Activated naive CD8-positive, alpha-beta T cell treated with anti-CD3 and anti-CD28 coated beads for 36 hours (primary cell): ENCODE measurements around the gene GSTCD. TPM values are rescaled to one million over a fixed set of nuclear protein-coding genes. Genes with fewer than 3 reads are reported as not detected.
"Not testable (repeated sequence)": the region's sequence is repeated elsewhere in the genome, so short reads cannot be mapped to it uniquely, and the experiment has no call there.

Source experiments
- DNase-seq: peaks from one replicate; pipeline ENCODE4 v3.0.0; 2021
- H3K27ac Mint-ChIP-seq: one replicate; pipeline ENCODE4 v1.8.0; 2022; ENCODE audit warnings: mild to moderate bottlenecking, moderate library complexity, mixed read lengths
- H3K27me3 Mint-ChIP-seq: one replicate; pipeline ENCODE4 v1.8.0; 2022; ENCODE audit warnings: mild to moderate bottlenecking, mixed read lengths
- H3K36me3 Mint-ChIP-seq: one replicate; pipeline ENCODE4 v1.8.0; 2021; ENCODE audit warnings: mild to moderate bottlenecking, mixed read lengths
- H3K4me1 Mint-ChIP-seq: one replicate; pipeline ENCODE4 v1.8.0; 2021; ENCODE audit warnings: mixed read lengths
- H3K4me3 Mint-ChIP-seq: one replicate; pipeline ENCODE4 v1.8.0; 2022; ENCODE audit warnings: mild to moderate bottlenecking, moderate library complexity, mixed read lengths
- H3K9me3 Mint-ChIP-seq: one replicate; pipeline ENCODE4 v1.8.0; 2022; ENCODE audit warnings: mixed read lengths
- total RNA-seq, 2 experiments: library from RNA; stranded (reverse); gene quantifications; one replicate each; pipeline ENCODE4 v1.2.3, GENCODE V29; 2021

The GSTCD gene
- total RNA-seq, 2 experiments from 2014 or later, result 18.9 to 20.8 TPM

- Mint-ChIP-seq H3K4me1 (peaks cover 2% of the 10 kb centered on the region), H3K4me3 (no peak overlapping the region), H3K9me3 (peaks cover 2% of the 10 kb centered on the region), H3K36me3 (peaks cover 4% of the 10 kb centered on the region), H3K27ac (no peak overlapping the region), H3K27me3 (no peaks in the 10 kb centered on the region)
- no peak for DNase-seq
These were observed 44.8 kb downstream of the GSTCD start for GRCh38 chr4:105753361-105753760.

GRCh38 chr4:105755375-105755774 lies 46.8 kb downstream of the GSTCD start:
- Mint-ChIP-seq H3K27me3 (no peaks in the 10 kb centered on the region), H3K4me3 (no peak overlapping the region), H3K27ac (no peak overlapping the region), H3K4me1 (peaks cover 2% of the 10 kb centered on the region), H3K36me3 (peaks cover 2% of the 10 kb centered on the region), H3K9me3 (no peaks in the 10 kb centered on the region)
- no peak for DNase-seq

- no peak for DNase-seq
- H3K27ac Mint-ChIP-seq, result no peak overlapping the region
- H3K27me3 Mint-ChIP-seq, result no peaks in the 10 kb centered on the region
- no peak overlapping the region for H3K4me3 Mint-ChIP-seq
- H3K36me3 Mint-ChIP-seq, result peaks cover 2% of the 10 kb centered on the region
- no peaks in the 10 kb centered on the region for H3K4me1 Mint-ChIP-seq
- H3K9me3 Mint-ChIP-seq, result no peaks in the 10 kb centered on the region
These were observed 50.4 kb downstream of the GSTCD start for GRCh38 chr4:105758958-105759357.

GRCh38 chr4:105765690-105766407 lies 57.3 kb downstream of the GSTCD start:
- Mint-ChIP-seq H3K9me3 (peaks cover 3% of the 10 kb centered on the region), H3K27me3 (no peaks in the 10 kb centered on the region), H3K4me1 (peaks cover 2% of the 10 kb centered on the region), H3K4me3 (no peak overlapping the region), H3K27ac (no peak overlapping the region), H3K36me3 (peaks cover 28% of the 10 kb centered on the region)
- DNase-seq, result no peak

- Mint-ChIP-seq H3K9me3 (peaks cover 15% of the 10 kb centered on the region), H3K4me3 (no peak overlapping the region), H3K27me3 (no peaks in the 10 kb centered on the region), H3K4me1 (peaks cover 2% of the 10 kb centered on the region), H3K36me3 (peaks cover 44% of the 10 kb centered on the region), H3K27ac (no peak overlapping the region)
- no peak for DNase-seq
These were observed 59.0 kb downstream of the GSTCD start for GRCh38 chr4:105767579-105767978.

GRCh38 chr4:105770524-105770923 lies 61.9 kb downstream of the GSTCD start:
- H3K4me1 Mint-ChIP-seq, DNase-seq, H3K27me3 Mint-ChIP-seq, H3K27ac Mint-ChIP-seq, H3K4me3 Mint-ChIP-seq: not testable (repeated sequence)
- Mint-ChIP-seq H3K9me3 (peaks cover 21% of the 10 kb centered on the region), H3K36me3 (peaks cover 65% of the 10 kb centered on the region)

GRCh38 chr4:105772065-105772464 lies 63.5 kb downstream of the GSTCD start:
- H3K27ac Mint-ChIP-seq, H3K27me3 Mint-ChIP-seq, DNase-seq, H3K4me1 Mint-ChIP-seq, H3K4me3 Mint-ChIP-seq: not testable (repeated sequence)
- Mint-ChIP-seq H3K9me3 (peaks cover 20% of the 10 kb centered on the region), H3K36me3 (peaks cover 62% of the 10 kb centered on the region)

- Mint-ChIP-seq H3K9me3 (peaks cover 19% of the 10 kb centered on the region), H3K36me3 (peaks cover 49% of the 10 kb centered on the region)
- not testable (repeated sequence) for H3K27ac Mint-ChIP-seq, H3K4me1 Mint-ChIP-seq, H3K4me3 Mint-ChIP-seq, H3K27me3 Mint-ChIP-seq, DNase-seq
These were observed 67.3 kb downstream of the GSTCD start for GRCh38 chr4:105775760-105776415.

GRCh38 chr4:105780176-105780575 lies 71.6 kb downstream of the GSTCD start:
- Mint-ChIP-seq H3K4me1 (no peaks in the 10 kb centered on the region), H3K9me3 (no peaks in the 10 kb centered on the region), H3K27me3 (no peaks in the 10 kb centered on the region)

GRCh38 chr4:105784761-105785160 lies 76.2 kb downstream of the GSTCD start:
- no peak overlapping the region for H3K4me3 Mint-ChIP-seq
- H3K9me3 Mint-ChIP-seq, result no peaks in the 10 kb centered on the region
- no peak overlapping the region for H3K27ac Mint-ChIP-seq
- no peaks in the 10 kb centered on the region for H3K4me1 Mint-ChIP-seq
- DNase-seq, result no peak
- H3K27me3 Mint-ChIP-seq, result no peaks in the 10 kb centered on the region
- H3K36me3 Mint-ChIP-seq, result peaks cover 5% of the 10 kb centered on the region

More at GRCh38 chr4:105780176-105780575, 71.6 kb downstream of the GSTCD start:
- H3K36me3 Mint-ChIP-seq, result peaks cover 17% of the 10 kb centered on the region
- no peak for DNase-seq
- H3K4me3 Mint-ChIP-seq, result no peak overlapping the region
- H3K27ac Mint-ChIP-seq, result no peak overlapping the region

- H3K27me3 Mint-ChIP-seq, result no peaks in the 10 kb centered on the region
- no peak overlapping the region for H3K27ac Mint-ChIP-seq
These were observed 77.2 kb downstream of the GSTCD start for GRCh38 chr4:105785792-105786191.

GRCh38 chr4:105786748-105787147 lies 78.2 kb downstream of the GSTCD start:
- Mint-ChIP-seq H3K27me3 (no peaks in the 10 kb centered on the region), H3K9me3 (no peaks in the 10 kb centered on the region), H3K36me3 (peaks cover 5% of the 10 kb centered on the region), H3K4me3 (no peak overlapping the region), H3K4me1 (no peaks in the 10 kb centered on the region), H3K27ac (no peak overlapping the region)
- DNase-seq, result no peak

More at GRCh38 chr4:105785792-105786191, 77.2 kb downstream of the GSTCD start:
- Mint-ChIP-seq H3K4me1 (no peaks in the 10 kb centered on the region), H3K4me3 (no peak overlapping the region), H3K9me3 (no peaks in the 10 kb centered on the region), H3K36me3 (peaks cover 5% of the 10 kb centered on the region)
- DNase-seq, result no peak

- H3K27me3 Mint-ChIP-seq, result no peaks in the 10 kb centered on the region
- H3K27ac Mint-ChIP-seq, result no peak overlapping the region
- no peak overlapping the region for H3K4me3 Mint-ChIP-seq
- no peak for DNase-seq
- no peaks in the 10 kb centered on the region for H3K4me1 Mint-ChIP-seq
- H3K36me3 Mint-ChIP-seq, result peaks cover 30% of the 10 kb centered on the region
- H3K9me3 Mint-ChIP-seq, result no peaks in the 10 kb centered on the region
These were observed 88.6 kb downstream of the GSTCD start for GRCh38 chr4:105797225-105797624.

GRCh38 chr4:105805501-105806120 lies 97.0 kb downstream of the GSTCD start:
- H3K27ac Mint-ChIP-seq, result no peak overlapping the region
- H3K9me3 Mint-ChIP-seq, result no peaks in the 10 kb centered on the region
- H3K27me3 Mint-ChIP-seq, result no peaks in the 10 kb centered on the region
- no peaks in the 10 kb centered on the region for H3K4me1 Mint-ChIP-seq
- H3K36me3 Mint-ChIP-seq, result peaks cover 4% of the 10 kb centered on the region
- no peak overlapping the region for H3K4me3 Mint-ChIP-seq
- DNase-seq, result no peak

- Mint-ChIP-seq H3K4me1 (peaks cover 2% of the 10 kb centered on the region), H3K9me3 (no peaks in the 10 kb centered on the region), H3K4me3 (no peak overlapping the region), H3K27ac (no peak overlapping the region), H3K27me3 (no peaks in the 10 kb centered on the region), H3K36me3 (peaks cover 6% of the 10 kb centered on the region)
- no peak for DNase-seq
These were observed 98.9 kb downstream of the GSTCD start for GRCh38 chr4:105807496-105807895.
